ENCODE results near the gene RFTN1. TPM values are rescaled to one million over a fixed set of nuclear protein-coding genes. Genes with fewer than 3 reads are reported as not detected.

RFTN1 gene
- total and polyA plus RNA-seq, 5 experiments from 2014 or later, result 35.3 to 61.8 (median 44.2) TPM

- peak overlapping the region; percentile 50 to 99 (median 94) for H3K27ac Mint-ChIP-seq
- H3K36me3 Mint-ChIP-seq, result peaks cover 12 to 40% (median 28%) of the 10 kb centered on the region in 3 donors
- H3K4me1 Mint-ChIP-seq, result peaks cover 37 to 72% (median 66%) of the 10 kb centered on the region in 4 donors
- POLR2A ChIA-PET, result interaction anchor here (0.7 to 4.1 kb wide), 4 partner anchors 9 to 27 kb away, joined by 3 to 13 read pairs (median 5); no protein-coding TSS in a partner anchor
- H3K4me3 Mint-ChIP-seq, result peak overlapping the region; percentile 62 to 82 (median 70)
- H3K27me3 Mint-ChIP-seq, result no peaks in the 10 kb centered on the region
- ATAC-seq (peak; percentile 77 to 78), DNase-seq (peak in 7 of 10 donors; percentile 32 to 66 (median 41))
- peaks cover 0 to 7% (median 0%) of the 10 kb centered on the region in 9 donors for H3K9me3 Mint-ChIP-seq
Observed at GRCh38 chr3:16468336-16469098, 45.0 kb downstream of the RFTN1 start.

GRCh38 chr3:16468002-16468335 lies 45.5 kb downstream of the RFTN1 start:
- Mint-ChIP-seq H3K27me3 (no peaks in the 10 kb centered on the region), H3K27ac (peak overlapping the region; percentile 50 to 99 (median 94)), H3K4me1 (peaks cover 41 to 73% (median 69%) of the 10 kb centered on the region in 4 donors), H3K36me3 (peaks cover 12 to 39% (median 28%) of the 10 kb centered on the region in 3 donors), H3K4me3 (peak overlapping the region; percentile 62 to 82 (median 70)), H3K9me3 (peaks cover 0 to 7% (median 0%) of the 10 kb centered on the region in 9 donors)
- DNase-seq (no peak), ATAC-seq (peak; percentile 15 to 38)
- POLR2A ChIA-PET, result interaction anchor here (1.4 to 4.1 kb wide), 3 partner anchors 9 to 28 kb away, joined by 3 to 13 read pairs (median 4); no protein-coding TSS in a partner anchor

GRCh38 chr3:16467393-16467792 lies 46.1 kb downstream of the RFTN1 start:
- peak overlapping the region; percentile 50 to 99 (median 94) for H3K27ac Mint-ChIP-seq
- ATAC-seq, result peak; percentile 60 to 78
- peak overlapping the region; percentile 57 to 82 (median 66) for H3K4me3 Mint-ChIP-seq
- peak in 9 of 10 donors; percentile 17 to 70 (median 57) for DNase-seq
- H3K36me3 Mint-ChIP-seq, result peaks cover 12 to 33% (median 23%) of the 10 kb centered on the region in 3 donors
- H3K4me1 Mint-ChIP-seq, result peaks cover 46 to 75% (median 73%) of the 10 kb centered on the region in 4 donors
- no peaks in the 10 kb centered on the region for H3K27me3 Mint-ChIP-seq
- H3K9me3 Mint-ChIP-seq, result peaks cover 0 to 7% (median 0%) of the 10 kb centered on the region in 9 donors
- POLR2A ChIA-PET, result interaction anchor here (1.4 to 4.1 kb wide), 2 partner anchors 10 to 14 kb away, joined by 3 to 13 read pairs; no protein-coding TSS in a partner anchor

GRCh38 chr3:16466822-16467221 lies 46.7 kb downstream of the RFTN1 start:
- ATAC-seq (no peak), DNase-seq (no peak)
- Mint-ChIP-seq H3K9me3 (peaks cover 0 to 7% (median 0%) of the 10 kb centered on the region in 9 donors), H3K36me3 (peaks cover 12 to 28% (median 17%) of the 10 kb centered on the region in 3 donors), H3K27ac (peak overlapping the region; percentile 47 to 99 (median 88)), H3K4me1 (peaks cover 49 to 81% (median 75%) of the 10 kb centered on the region in 4 donors), H3K27me3 (no peaks in the 10 kb centered on the region), H3K4me3 (peak overlapping the region in 8 of 10 donors; percentile 11 to 79 (median 27))
- POLR2A ChIA-PET, result no interaction called here

GRCh38 chr3:16464511-16465148 lies 48.9 kb downstream of the RFTN1 start:
- Mint-ChIP-seq H3K9me3 (no peaks in the 10 kb centered on the region), H3K27ac (peak overlapping the region in 9 of 10 donors; percentile 56 to 85 (median 71)), H3K27me3 (no peaks in the 10 kb centered on the region), H3K4me3 (peak overlapping the region in 3 of 10 donors; percentile 9 to 47 (median 23)), H3K36me3 (peaks cover 0 to 10% (median 2%) of the 10 kb centered on the region in 3 donors), H3K4me1 (peaks cover 46 to 82% (median 73%) of the 10 kb centered on the region in 4 donors)
- POLR2A ChIA-PET, result interaction anchor here (0.7 to 0.8 kb wide), 3 partner anchors 17 to 33 kb away, joined by 3 read pairs; no protein-coding TSS in a partner anchor
- DNase-seq (no peak), ATAC-seq (no peak)

GRCh38 chr3:16463914-16464313 lies 49.6 kb downstream of the RFTN1 start:
- H3K27me3 Mint-ChIP-seq, result no peaks in the 10 kb centered on the region
- peak overlapping the region in 5 of 10 donors; percentile 14 to 52 (median 23) for H3K4me3 Mint-ChIP-seq
- no peak for ATAC-seq
- POLR2A ChIA-PET, result interaction anchor here (0.8 kb wide), 2 partner anchors 18 to 21 kb away, joined by 3 read pairs; no protein-coding TSS in a partner anchor
- peak overlapping the region; percentile 33 to 85 (median 72) for H3K27ac Mint-ChIP-seq
- peaks cover 0 to 7% (median 0%) of the 10 kb centered on the region in 3 donors for H3K36me3 Mint-ChIP-seq
- DNase-seq, result no peak
- H3K4me1 Mint-ChIP-seq, result peaks cover 40 to 75% (median 66%) of the 10 kb centered on the region in 4 donors
- H3K9me3 Mint-ChIP-seq, result no peaks in the 10 kb centered on the region

GRCh38 chr3:16463119-16463518 lies 50.4 kb downstream of the RFTN1 start:
- ATAC-seq, result peak in 1 of 2 donors; percentile 10
- POLR2A ChIA-PET, result interaction anchor here (1.4 kb wide), 1 partner anchor 162 kb away, joined by 5 read pairs; no protein-coding TSS in a partner anchor
- Mint-ChIP-seq H3K36me3 (peaks cover 0 to 7% (median 5%) of the 10 kb centered on the region in 3 donors), H3K9me3 (no peaks in the 10 kb centered on the region), H3K4me3 (peak overlapping the region in 9 of 10 donors; percentile 3 to 75 (median 52)), H3K27me3 (no peaks in the 10 kb centered on the region), H3K27ac (peak overlapping the region; percentile 63 to 86 (median 78)), H3K4me1 (peaks cover 36 to 74% (median 61%) of the 10 kb centered on the region in 4 donors)
- no peak for DNase-seq

- Mint-ChIP-seq H3K27ac (peak overlapping the region; percentile 63 to 86 (median 78)), H3K9me3 (no peaks in the 10 kb centered on the region), H3K27me3 (no peaks in the 10 kb centered on the region), H3K4me1 (peaks cover 36 to 74% (median 61%) of the 10 kb centered on the region in 4 donors), H3K36me3 (peaks cover 3 to 9% (median 7%) of the 10 kb centered on the region in 3 donors), H3K4me3 (peak overlapping the region in 8 of 10 donors; percentile 3 to 75 (median 52))
- ATAC-seq (peak; percentile 65 to 80), DNase-seq (peak in 4 of 10 donors; percentile 14 to 49 (median 28))
- POLR2A ChIA-PET, result interaction anchor here (1.4 kb wide), 1 partner anchor 162 kb away, joined by 5 read pairs; no protein-coding TSS in a partner anchor
Observed at GRCh38 chr3:16462679-16463078, 50.8 kb downstream of the RFTN1 start.

GRCh38 chr3:16461463-16462245 lies 51.8 kb downstream of the RFTN1 start:
- Mint-ChIP-seq H3K9me3 (no peaks in the 10 kb centered on the region), H3K4me1 (peaks cover 31 to 67% (median 58%) of the 10 kb centered on the region in 4 donors), H3K27ac (peak overlapping the region in 5 of 10 donors; percentile 8 to 79 (median 66)), H3K4me3 (no peak overlapping the region), H3K27me3 (no peaks in the 10 kb centered on the region), H3K36me3 (peaks cover 3 to 9% (median 5%) of the 10 kb centered on the region in 3 donors)
- POLR2A ChIA-PET, result no interaction called here
- no peak for ATAC-seq
- DNase-seq, result no peak

- DNase-seq (no peak), ATAC-seq (no peak)
- Mint-ChIP-seq H3K27me3 (no peaks in the 10 kb centered on the region), H3K9me3 (no peaks in the 10 kb centered on the region), H3K36me3 (peaks cover 3 to 9% (median 5%) of the 10 kb centered on the region in 3 donors), H3K27ac (no peak overlapping the region), H3K4me1 (peaks cover 30 to 60% (median 56%) of the 10 kb centered on the region in 4 donors), H3K4me3 (no peak overlapping the region)
- POLR2A ChIA-PET, result no interaction called here
Observed at GRCh38 chr3:16460886-16461285, 52.6 kb downstream of the RFTN1 start.

GRCh38 chr3:16460273-16460672 lies 53.2 kb downstream of the RFTN1 start:
- H3K4me3 Mint-ChIP-seq, result no peak overlapping the region
- DNase-seq (no peak), ATAC-seq (no peak)
- H3K27me3 Mint-ChIP-seq, result no peaks in the 10 kb centered on the region
- peaks cover 30 to 59% (median 55%) of the 10 kb centered on the region in 4 donors for H3K4me1 Mint-ChIP-seq
- peaks cover 3 to 11% (median 4%) of the 10 kb centered on the region in 3 donors for H3K36me3 Mint-ChIP-seq
- H3K9me3 Mint-ChIP-seq, result no peaks in the 10 kb centered on the region
- no peak overlapping the region for H3K27ac Mint-ChIP-seq
- POLR2A ChIA-PET, result no interaction called here

All from naive thymus-derived CD8-positive, alpha-beta T cell (primary cell).